HCT116 (cell line): ENCODE data around the gene MTFP1. TPM values are rescaled to one million over a fixed set of nuclear protein-coding genes. Genes with fewer than 3 reads are reported as not detected.
A peak's percentile ranks its signal among the peaks of the same experiment; 100 is the strongest.

Source experiments
- ATAC-seq: fragments of 200-7000 bp; cut with Tn5 transposase; 2 replicates; pipeline ENCODE4 v1.9.1; 2020; ENCODE audit warnings: mild to moderate bottlenecking, moderate library complexity
- BruUV-seq: library from RNA; stranded (reverse); fragments of 400-500 nt; replicated peaks from 2 replicates; lab custom pipeline; 2021; lab: Mats Ljungman, UMichigan
- CTCF ChIA-PET: fragments of 300-600 bp; sonication (Branson Sonifier 250); formaldehyde crosslinking; loops from one replicate; lab custom pipeline; 2021; ENCODE audit warnings: antibody characterized with exemption; lab: Charles Lee
- POLR2A ChIA-PET: fragments of 300-600, 350-600 bp; sonication (Branson Sonifier 250); formaldehyde crosslinking; loops from one replicate; lab custom pipeline; 2021; ENCODE audit warnings: antibody characterized with exemption; lab: Charles Lee
- RAD21 ChIA-PET, 2 experiments: fragments of 300-600 bp; sonication (Branson Sonifier 250); formaldehyde crosslinking; loops; one replicate each; lab custom pipeline; 2023; ENCODE audit warnings: low total read pairs in 2 of 2; ENCODE audit not compliant: uncharacterized antibody in 2 of 2, unreplicated experiment in 2 of 2, low non-redundant PET in 1 of 2; lab: Charles Lee
- DNase-seq: peaks from one replicate; pipeline ENCODE4 v3.0.0-alpha.2; 2010; ENCODE audit warnings: low read depth, low spot score
- H2AFZ ChIP-seq: fragments of 200-600 bp; shearing (Covaris generic), sonication (generic); 2 replicates; pipeline ENCODE4 v1.6.1; 2017; ENCODE audit warnings: low read depth, mixed run types, mixed read lengths, antibody characterized with exemption, low read length; ENCODE audit not compliant: poor library complexity, severe bottlenecking
- H3K27ac ChIP-seq: 2 replicates; pipeline ENCODE4 v1.5.1; 2012; ENCODE audit warnings: low read depth, low read length
- H3K27me3 ChIP-seq: fragments of 200-600 bp; sonication (generic); 2 replicates; pipeline ENCODE4 v1.6.1; 2016; ENCODE audit warnings: mixed run types, low read length, mixed read lengths; ENCODE audit not compliant: insufficient read depth
- H3K36me3 ChIP-seq, 2 experiments: fragments of 200-500 bp in 1 of 2; fragments of 200-600 bp in 1 of 2; sonication (Bioruptor generic) in 1 of 2; sonication (generic) in 1 of 2; 2 replicates each; pipeline versions ENCODE4 v1.5.1 to v1.6.1; 2014 to 2016; ENCODE audit warnings: low read length in 2 of 2, inconsistent platforms in 1 of 2, mixed read lengths in 1 of 2, mixed run types in 1 of 2; ENCODE audit not compliant: insufficient read depth in 2 of 2, control insufficient read depth in 1 of 2
- H3K4me1 ChIP-seq, 2 experiments: fragments of 200-600 bp in 1 of 2; sonication (generic) in 1 of 2; 2 replicates each; pipeline versions ENCODE4 v1.5.1 to v1.6.1; 2012 to 2017; ENCODE audit warnings: low read length in 2 of 2, inconsistent platforms in 1 of 2, mild to moderate bottlenecking in 1 of 2, mixed read lengths in 1 of 2, mixed run types in 1 of 2, moderate library complexity in 1 of 2; ENCODE audit not compliant: insufficient read depth in 2 of 2, control insufficient read depth in 1 of 2
- H3K4me2 ChIP-seq: fragments of 200-600 bp; sonication (generic); 2 replicates; pipeline ENCODE4 v1.6.1; 2017; ENCODE audit warnings: mixed run types, low read length, mixed read lengths
- H3K4me3 ChIP-seq, 2 experiments: fragments of 200-600 bp in 1 of 2; sonication (generic) in 1 of 2; replicated peaks in 1 of 2; 2 replicates each; pipeline ENCODE4 v1.5.1; 2011 to 2016; ENCODE audit warnings: low read length in 2 of 2, control low read depth in 1 of 2, low read depth in 1 of 2, mild to moderate bottlenecking in 1 of 2, mixed read lengths in 1 of 2, mixed run types in 1 of 2
- H3K79me2 ChIP-seq: fragments of 200-600 bp; sonication (generic); 2 replicates; pipeline ENCODE4 v1.6.1; 2017; ENCODE audit warnings: mild to moderate bottlenecking, mixed run types, low read length, moderate library complexity, mixed read lengths; ENCODE audit not compliant: insufficient read depth
- H3K9ac ChIP-seq: fragments of 200-600 bp; sonication (generic); 2 replicates; pipeline ENCODE4 v1.6.1; 2016; ENCODE audit warnings: low read length, mixed read lengths
- H3K9me2 ChIP-seq: fragments of 200-600 bp; sonication (generic), shearing (Covaris generic); 2 replicates; pipeline ENCODE4 v1.6.1; 2017; ENCODE audit warnings: mixed run types, mild to moderate bottlenecking, moderate library complexity; ENCODE audit not compliant: insufficient read depth
- H3K9me3 ChIP-seq, 2 experiments: fragments of 200-500 bp in 1 of 2; fragments of 200-600 bp in 1 of 2; sonication (Bioruptor generic) in 1 of 2; sonication (generic) in 1 of 2; 2 replicates each; pipeline ENCODE4 v1.6.1; 2014 to 2017; ENCODE audit warnings: low read length in 2 of 2, mixed read lengths in 2 of 2, inconsistent platforms in 1 of 2, low read depth in 1 of 2, mild to moderate bottlenecking in 1 of 2, mixed run types in 1 of 2, moderate library complexity in 1 of 2; ENCODE audit not compliant: control insufficient read depth in 1 of 2, insufficient read depth in 1 of 2
- H4K20me1 ChIP-seq: fragments of 200-600 bp; sonication (generic), shearing (Covaris generic); 2 replicates; pipeline ENCODE4 v1.6.1; 2017; ENCODE audit warnings: mixed run types, mild to moderate bottlenecking, moderate library complexity; ENCODE audit not compliant: insufficient read depth
- CBX3 ChIP-seq: IDR thresholded peaks from 2 replicates; pipeline ENCODE4 v1.6.1; 2012; ENCODE audit warnings: low read depth
- CTCF ChIP-seq, 3 experiments: fragments of 200-600 bp in 1 of 3; sonication (generic) in 1 of 3; IDR thresholded peaks in 2 of 3; conservative IDR thresholded peaks in 1 of 3; 2 replicates each; pipeline ENCODE4 v1.5.1; 2012 to 2017; ENCODE audit warnings: low read depth in 2 of 3, low read length in 2 of 3, antibody characterized with exemption in 1 of 3, borderline replicate concordance in 1 of 3, control low read depth in 1 of 3, mild to moderate bottlenecking in 1 of 3, mixed read lengths in 1 of 3, mixed run types in 1 of 3, moderate library complexity in 1 of 3; ENCODE audit not compliant: insufficient read depth in 1 of 3
- EGR1 ChIP-seq: IDR thresholded peaks from 2 replicates; pipeline ENCODE4 v1.6.1; 2012; ENCODE audit warnings: low read depth
- JUND ChIP-seq: IDR thresholded peaks from 2 replicates; pipeline ENCODE4 v1.6.1; 2012
- POLR2A ChIP-seq: IDR thresholded peaks from 2 replicates; pipeline ENCODE4 v1.7.0; 2011; ENCODE audit warnings: borderline replicate concordance; ENCODE audit not compliant: insufficient read depth, insufficient read length; ENCODE audit errors: extremely low read depth
- RAD21 ChIP-seq: IDR thresholded peaks from 2 replicates; pipeline ENCODE4 v1.6.1; 2012; ENCODE audit warnings: low read depth, mild to moderate bottlenecking
- SP1 ChIP-seq: IDR thresholded peaks from 2 replicates; pipeline ENCODE4 v1.6.1; 2012; ENCODE audit warnings: low read depth
- TCF7L2 ChIP-seq: IDR thresholded peaks from 2 replicates; pipeline ENCODE4 v1.7.0; 2011; ENCODE audit warnings: borderline replicate concordance, inconsistent platforms; ENCODE audit not compliant: insufficient read depth, insufficient read length; ENCODE audit errors: extremely low read depth
- ZBTB33 ChIP-seq: IDR thresholded peaks from 2 replicates; pipeline ENCODE4 v1.6.1; 2011; ENCODE audit warnings: mild to moderate bottlenecking, low read length, moderate library complexity; ENCODE audit not compliant: insufficient replicate concordance; ENCODE audit errors: extremely low read depth
- ZFX ChIP-seq: fragments of 450-650 bp; IDR thresholded peaks from 2 replicates; pipeline ENCODE4 v1.6.1; 2017
- intact Hi-C: fragments of 100-400 bp; cut with micrococcal nuclease; formaldehyde crosslinking; loops from 2 replicates; pipeline ENCODE4 v1.10.0; 2022
- total RNA-seq: library from RNA; stranded (reverse); gene quantifications from one replicate; pipeline ENCODE4 v1.2.1, GENCODE V29; 2021; ENCODE audit not compliant: unreplicated experiment

MTFP1 gene
- total RNA-seq, 1 experiment from 2014 or later: 36.1 TPM

GRCh38 chr22:30385942-30386341 lies 39.6 kb upstream of the MTFP1 start:
- no peak for DNase-seq
- H3K4me3 ChIP-seq: peak overlapping the region; percentile 60 to 68; a peak in 3 of 4 replicates
- H3K9ac ChIP-seq: peak overlapping the region; percentile 65
- no peak overlapping the region for H2AFZ ChIP-seq
- peak overlapping the region; percentile 84 for H3K4me2 ChIP-seq
- TF ChIP-seq JUND (no peak), ZFX (no peak), CBX3 (no peak), CTCF (IDR thresholded peaks at IDR 0.05 in 2 of 3, conservative IDR thresholded peaks at IDR 0.05 in 1 of 3; ENCODE audit: borderline replicate concordance in 1 of 3, insufficient read depth in 1 of 3, low read depth in 2 of 3, low read length in 2 of 3) (no peak), POLR2A (no peak), EGR1 (no peak), ZBTB33 (no peak), TCF7L2 (no peak), SP1 (no peak), RAD21 (no peak)
- TF ChIP-seq, all 23 proteins: peak for 0
- Histone ChIP-seq H3K79me2 (no peaks in the 10 kb centered on the region), H4K20me1 (no peaks in the 10 kb centered on the region), H3K9me2 (no peaks in the 10 kb centered on the region), H3K9me3 (peaks cover 0 to 6% of the 10 kb centered on the region in 2 experiments; a peak in 2 of 4 replicates), H3K27ac (peak overlapping the region; percentile 69; the same call in 1 of the 2 replicates), H3K27me3 (no peaks in the 10 kb centered on the region), H3K4me1 (peaks cover 3 to 19% of the 10 kb centered on the region in 2 experiments; a peak in 3 of 4 replicates), H3K36me3 (0 out of 4 replicates have a peak, but pooled peaks cover 0 to 4% of the 10 kb centered on the region in 2 experiments)
- no peak for ATAC-seq
- ChIA-PET POLR2A (no interaction called here), RAD21 (interaction anchor here (1.0 to 1.2 kb wide), 3 partner anchors 29 to 98 kb away, joined by 3 to 4 read pairs (median 4); partner anchors contain the start of genes CCDC157 (in 1 of the 2) and SF3A1 (in 1 of the 2)), CTCF (interaction anchor here (2.0 kb wide), 1 partner anchor 98 kb away, joined by 10 read pairs; no protein-coding TSS in a partner anchor)
- intact Hi-C loops: loop anchor here (2.0 kb wide), 1 partner anchor 277 kb away; no protein-coding TSS in a partner anchor
- BruUV-seq: no TSS peak
